PFSK-1 (cell line): Measurements from ENCODE around the gene ZNF83.

Source experiments
- POLR2AphosphoS5 ChIP-seq: IDR thresholded peaks from 2 replicates; pipeline ENCODE4 v1.6.1; 2012; ENCODE audit warnings: low read depth, mild to moderate bottlenecking, control low read depth, low read length, moderate library complexity
- TAF1 ChIP-seq: IDR thresholded peaks from 2 replicates; pipeline ENCODE4 v1.6.1; 2012; ENCODE audit warnings: low read length, control low read depth, borderline replicate concordance; ENCODE audit not compliant: insufficient read depth

- no peak for TF ChIP-seq POLR2AphosphoS5
- no peak for TF ChIP-seq TAF1
Observed at GRCh38 chr19:52664461-52664860, 26.3 kb upstream of the ZNF83 start.
